Body of pancreas (tissue), 4 donors: Measurements from ENCODE around the gene SESN3.

ENCODE experiments used
- POLR2A ChIP-seq, 3 donors: fragments of 450-650 bp; IDR thresholded peaks; one replicate each; pipeline ENCODE4 v1.6.1; 2016; ENCODE audit warnings: antibody characterized with exemption in 3 of 3, mild to moderate bottlenecking in 2 of 3
- TF ChIP-seq, protein P1 (sequence below), 7 experiments: fragments of 450-650 bp in 4 of 7; fragments of 200-600 bp in 3 of 7; sonication (generic) in 3 of 7; IDR thresholded peaks; one replicate each; pipeline ENCODE4 v1.5.1; 2016 to 2019; ENCODE audit warnings: antibody characterized with exemption in 7 of 7

DNA sequence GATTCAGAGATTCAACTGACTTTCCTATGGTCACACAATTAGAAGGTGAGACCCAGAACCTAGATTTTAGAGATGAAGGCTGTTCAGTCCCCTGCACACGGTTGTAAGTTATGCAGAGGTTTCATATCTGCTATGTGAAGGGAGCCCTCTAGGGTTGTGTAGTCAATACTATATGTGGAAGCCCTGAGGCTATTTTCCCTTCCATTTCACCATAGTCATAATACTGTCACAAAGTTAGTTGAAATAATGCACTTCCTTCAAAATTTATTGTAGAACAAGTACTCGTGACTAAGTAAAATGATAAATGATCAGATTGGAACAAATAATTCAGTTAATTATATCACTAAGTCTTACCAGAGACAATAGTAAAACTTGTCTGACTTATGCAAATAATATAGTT, 92.6 kb downstream of the SESN3 start:
- TF ChIP-seq, protein P1, sequence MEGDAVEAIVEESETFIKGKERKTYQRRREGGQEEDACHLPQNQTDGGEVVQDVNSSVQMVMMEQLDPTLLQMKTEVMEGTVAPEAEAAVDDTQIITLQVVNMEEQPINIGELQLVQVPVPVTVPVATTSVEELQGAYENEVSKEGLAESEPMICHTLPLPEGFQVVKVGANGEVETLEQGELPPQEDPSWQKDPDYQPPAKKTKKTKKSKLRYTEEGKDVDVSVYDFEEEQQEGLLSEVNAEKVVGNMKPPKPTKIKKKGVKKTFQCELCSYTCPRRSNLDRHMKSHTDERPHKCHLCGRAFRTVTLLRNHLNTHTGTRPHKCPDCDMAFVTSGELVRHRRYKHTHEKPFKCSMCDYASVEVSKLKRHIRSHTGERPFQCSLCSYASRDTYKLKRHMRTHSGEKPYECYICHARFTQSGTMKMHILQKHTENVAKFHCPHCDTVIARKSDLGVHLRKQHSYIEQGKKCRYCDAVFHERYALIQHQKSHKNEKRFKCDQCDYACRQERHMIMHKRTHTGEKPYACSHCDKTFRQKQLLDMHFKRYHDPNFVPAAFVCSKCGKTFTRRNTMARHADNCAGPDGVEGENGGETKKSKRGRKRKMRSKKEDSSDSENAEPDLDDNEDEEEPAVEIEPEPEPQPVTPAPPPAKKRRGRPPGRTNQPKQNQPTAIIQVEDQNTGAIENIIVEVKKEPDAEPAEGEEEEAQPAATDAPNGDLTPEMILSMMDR (IDR thresholded peaks at IDR 0.05): peak in 2 of 7 experiments; percentile 8 to 18
- no peak for TF ChIP-seq POLR2A (IDR thresholded peaks at IDR 0.05)
